GM12892 (cell line): Measurements from ENCODE around the gene FBXW5.

ENCODE experiments used
- DNase-seq: peaks from one replicate; pipeline ENCODE4 v3.0.0; 2011; ENCODE audit not compliant: insufficient read length
- FAIRE-seq: peaks from 2 replicates; lab custom pipeline; 2011; peaks lifted over from hg19 to GRCh38; lab: Jason Lieb, UNC
- POLR2A ChIP-seq: IDR thresholded peaks from 2 replicates; pipeline ENCODE4 v1.6.1; 2011; ENCODE audit warnings: low read depth, low read length, control low read depth
- POLR2AphosphoS5 ChIP-seq: IDR thresholded peaks from 2 replicates; pipeline ENCODE4 v1.6.1; 2011; ENCODE audit warnings: low read depth, low read length, control low read depth
- TAF1 ChIP-seq: IDR thresholded peaks from 2 replicates; pipeline ENCODE4 v1.6.1; 2011; ENCODE audit warnings: low read depth, mild to moderate bottlenecking, control low read depth, low read length, borderline replicate concordance

The FBXW5 gene

DNA sequence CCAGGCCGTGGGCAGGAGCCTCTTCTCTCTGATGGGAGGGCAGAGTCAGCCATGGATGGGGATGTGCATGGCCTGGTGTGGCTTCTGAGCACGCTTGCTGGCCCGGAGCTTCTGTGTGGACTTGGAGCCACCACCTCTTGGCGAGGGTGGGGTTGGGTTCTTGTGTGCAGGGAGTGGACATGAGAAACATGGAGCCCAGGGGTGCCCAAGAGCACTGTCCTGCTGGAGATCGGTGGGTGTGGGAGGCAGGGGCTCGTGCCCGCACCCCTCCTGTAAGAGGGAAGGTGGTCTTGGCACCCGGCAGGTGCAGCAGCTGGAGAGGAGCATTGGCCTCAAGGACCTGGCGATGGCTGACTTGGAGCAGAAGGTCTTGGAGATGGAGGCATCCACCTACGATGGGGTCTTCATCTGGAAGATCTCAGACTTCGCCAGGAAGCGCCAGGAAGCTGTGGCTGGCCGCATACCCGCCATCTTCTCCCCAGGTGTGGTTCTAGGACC lies 23.8 kb downstream of the FBXW5 start:
- TF ChIP-seq TAF1 (no peak), POLR2AphosphoS5 (no peak), POLR2A (no peak)
- DNase-seq, result no peak
- no peak for FAIRE-seq

DNA sequence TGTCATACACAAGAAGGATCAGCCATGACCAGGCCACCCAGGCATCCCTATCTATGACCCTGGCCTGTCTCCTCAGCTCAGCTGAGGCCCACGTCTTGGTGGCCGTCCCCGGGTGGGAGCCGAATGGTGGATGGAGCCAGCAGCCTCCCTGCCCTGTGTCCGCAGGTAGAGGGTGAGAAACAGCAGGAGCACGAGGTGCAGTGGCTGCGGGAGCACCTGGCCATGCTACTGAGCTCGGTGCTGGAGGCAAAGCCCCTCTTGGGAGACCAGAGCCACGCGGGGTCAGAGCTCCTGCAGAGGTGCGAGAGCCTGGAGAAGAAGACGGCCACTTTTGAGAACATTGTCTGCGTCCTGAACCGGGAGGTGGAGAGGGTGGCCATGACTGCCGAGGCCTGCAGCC lies 24.5 kb downstream of the FBXW5 start:
- TF ChIP-seq POLR2A (no peak), TAF1 (no peak), POLR2AphosphoS5 (no peak)
- FAIRE-seq (no peak), DNase-seq (no peak)

DNA sequence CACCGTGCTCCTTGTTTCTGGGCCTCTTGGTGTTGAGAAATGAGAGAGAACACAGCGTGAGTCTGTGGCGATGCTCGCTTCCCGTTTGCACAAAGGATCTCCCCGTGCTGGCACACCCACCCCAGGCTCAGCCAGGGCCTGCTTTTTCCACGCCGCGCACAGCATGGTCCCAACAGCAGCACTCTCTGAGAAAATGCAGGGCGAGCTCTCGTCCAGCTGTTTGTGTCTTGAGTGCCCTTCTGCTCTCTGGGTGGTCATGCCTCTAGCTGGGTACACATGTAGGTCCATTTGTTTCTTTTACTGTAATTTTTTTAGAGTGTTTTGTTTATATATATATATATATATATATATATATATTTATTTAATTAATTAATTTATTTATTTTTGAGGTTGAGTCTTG lies 26.6 kb downstream of the FBXW5 start:
- DNase-seq, result no peak
- FAIRE-seq, result no peak
- TF ChIP-seq TAF1 (no peak), POLR2AphosphoS5 (no peak)

DNA sequence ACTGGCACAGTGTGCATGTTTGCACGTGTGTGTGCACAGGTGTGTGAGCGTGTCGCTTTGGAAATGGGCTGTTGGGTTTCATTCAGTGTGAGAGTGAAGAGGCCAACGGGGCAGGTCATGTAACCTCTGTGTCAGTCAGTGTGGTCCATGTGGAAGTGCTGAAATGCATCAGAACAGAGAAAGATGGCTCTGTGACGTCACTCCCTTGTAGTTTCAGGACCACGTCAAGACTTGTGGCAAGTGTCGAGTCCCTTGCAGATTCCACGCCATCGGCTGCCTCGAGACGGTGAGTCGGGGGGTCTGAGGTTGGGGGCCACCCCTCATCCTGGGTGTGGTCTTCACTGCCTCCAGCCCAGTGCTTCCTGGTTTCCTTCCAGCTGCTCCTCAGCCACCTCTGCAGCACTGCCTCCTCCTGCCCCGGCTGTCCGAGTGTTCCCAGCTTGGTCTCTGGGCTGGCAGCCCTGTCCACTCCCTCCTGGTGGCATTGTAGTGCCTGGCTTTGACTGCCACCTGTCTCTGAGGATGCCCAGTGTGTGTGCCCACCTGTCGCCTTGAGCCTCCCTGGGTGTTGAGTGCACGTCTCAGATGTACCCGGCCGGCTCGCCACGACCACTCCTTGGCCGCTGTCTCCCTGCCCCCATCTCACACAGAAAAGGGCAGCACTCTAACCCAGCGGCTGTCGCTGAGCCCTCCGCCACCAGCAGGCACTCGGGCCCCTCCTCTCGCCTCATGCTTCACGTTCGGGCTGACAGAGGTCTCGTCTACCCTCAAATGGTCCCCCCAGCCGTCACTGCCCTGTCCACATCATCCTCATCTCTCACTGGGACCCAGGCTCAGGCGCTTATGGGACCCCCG lies 28.0 kb downstream of the FBXW5 start:
- TF ChIP-seq POLR2AphosphoS5, result no peak
- no peak for TF ChIP-seq TAF1
- FAIRE-seq, result no peak

DNA sequence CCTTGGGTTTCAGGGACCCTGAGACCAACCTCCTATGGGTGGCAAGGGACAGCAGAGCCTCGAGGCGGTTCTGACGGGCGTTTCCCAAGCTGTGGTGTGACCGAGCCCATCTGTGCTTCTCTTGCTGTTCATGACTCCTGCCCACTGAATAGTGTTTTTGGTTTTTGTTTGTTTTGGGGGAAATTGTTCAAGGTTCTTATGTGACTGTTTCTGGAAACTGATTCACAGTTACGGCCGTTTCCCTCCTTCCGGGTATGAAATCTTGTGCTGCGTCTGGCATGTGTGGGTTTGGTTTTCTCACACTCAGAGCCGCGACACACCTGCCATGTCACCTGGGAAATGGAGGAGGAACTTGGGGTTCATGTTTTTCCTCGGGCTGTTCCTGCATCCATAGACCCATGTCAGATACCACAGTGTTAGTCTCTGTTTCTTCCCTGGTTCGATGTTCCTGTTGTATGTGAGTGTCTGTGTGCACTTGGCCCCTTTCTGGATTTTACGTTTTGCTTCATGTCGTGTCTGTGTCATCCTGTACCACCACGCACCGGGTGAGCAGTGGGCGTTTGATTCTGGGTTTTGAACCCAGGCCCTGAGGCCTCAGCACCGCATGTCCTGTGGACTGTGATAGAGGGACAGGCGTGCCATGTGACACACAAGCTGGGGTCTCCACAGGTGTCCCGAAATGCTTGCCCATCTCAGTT lies 28.8 kb downstream of the FBXW5 start:
- FAIRE-seq (no peak), DNase-seq (no peak)
- TF ChIP-seq POLR2AphosphoS5 (no peak), TAF1 (no peak), POLR2A (no peak)

More for the DNA sequence above, 28.0 kb downstream of the FBXW5 start:
- DNase-seq, result no peak

DNA sequence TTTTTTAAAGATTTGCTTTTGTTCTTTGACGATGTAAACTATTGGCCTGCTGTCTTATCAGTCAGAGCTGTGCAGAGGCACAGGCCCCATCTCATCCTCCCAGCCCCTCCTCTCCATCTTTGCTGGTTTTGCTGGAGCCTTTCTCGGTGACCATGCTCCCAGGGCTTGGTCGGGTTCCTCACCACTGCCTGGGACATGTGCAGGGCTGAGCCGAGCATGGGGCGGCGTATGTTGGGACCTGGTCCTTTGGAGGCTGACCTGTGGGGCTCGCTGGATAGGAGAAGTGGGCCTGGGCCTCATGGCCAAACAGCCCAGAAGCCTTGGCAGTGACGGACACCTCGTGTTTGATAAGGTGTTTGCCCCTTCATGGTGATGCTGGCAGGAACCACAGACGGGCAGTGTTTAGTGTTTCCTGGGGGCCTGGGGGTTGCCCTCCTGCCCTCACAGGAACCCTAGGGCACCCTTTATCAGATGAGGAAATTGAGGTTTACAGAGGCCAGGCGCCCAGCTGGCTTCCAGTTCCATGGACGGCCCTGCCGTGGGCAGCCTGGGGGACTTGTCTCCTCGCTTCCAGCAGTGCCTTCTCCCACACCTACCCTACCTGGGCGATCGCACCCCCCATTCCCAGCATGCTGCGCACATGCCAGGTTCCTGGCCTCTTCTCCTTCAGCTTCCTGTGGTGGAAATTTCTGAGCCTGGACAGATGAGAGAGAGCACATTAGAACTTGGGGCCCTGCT lies 30.7 kb downstream of the FBXW5 start:
- DNase-seq (no peak), FAIRE-seq (no peak)
- TF ChIP-seq POLR2A (no peak), TAF1 (no peak), POLR2AphosphoS5 (no peak)

DNA sequence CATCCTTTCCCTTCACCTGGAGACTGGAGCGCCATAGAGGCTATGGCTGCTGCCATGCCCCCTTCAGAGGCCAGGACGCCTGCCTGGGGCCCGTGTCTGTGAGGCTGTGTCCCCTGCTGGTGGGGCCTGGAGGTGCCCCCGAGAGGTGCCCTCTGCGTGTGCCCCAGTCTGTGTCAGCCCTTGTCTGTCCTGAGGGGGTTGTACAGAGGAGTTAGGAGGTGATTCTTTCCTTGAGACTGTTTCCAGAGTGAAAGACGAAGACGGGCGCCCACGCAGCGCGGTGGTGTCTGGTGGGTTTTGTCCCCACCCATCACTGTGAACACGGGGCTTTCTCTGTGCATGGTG lies 33.7 kb downstream of the FBXW5 start:
- FAIRE-seq, result no peak
- DNase-seq, result no peak
- TF ChIP-seq POLR2A (no peak), POLR2AphosphoS5 (no peak), TAF1 (no peak)

DNA sequence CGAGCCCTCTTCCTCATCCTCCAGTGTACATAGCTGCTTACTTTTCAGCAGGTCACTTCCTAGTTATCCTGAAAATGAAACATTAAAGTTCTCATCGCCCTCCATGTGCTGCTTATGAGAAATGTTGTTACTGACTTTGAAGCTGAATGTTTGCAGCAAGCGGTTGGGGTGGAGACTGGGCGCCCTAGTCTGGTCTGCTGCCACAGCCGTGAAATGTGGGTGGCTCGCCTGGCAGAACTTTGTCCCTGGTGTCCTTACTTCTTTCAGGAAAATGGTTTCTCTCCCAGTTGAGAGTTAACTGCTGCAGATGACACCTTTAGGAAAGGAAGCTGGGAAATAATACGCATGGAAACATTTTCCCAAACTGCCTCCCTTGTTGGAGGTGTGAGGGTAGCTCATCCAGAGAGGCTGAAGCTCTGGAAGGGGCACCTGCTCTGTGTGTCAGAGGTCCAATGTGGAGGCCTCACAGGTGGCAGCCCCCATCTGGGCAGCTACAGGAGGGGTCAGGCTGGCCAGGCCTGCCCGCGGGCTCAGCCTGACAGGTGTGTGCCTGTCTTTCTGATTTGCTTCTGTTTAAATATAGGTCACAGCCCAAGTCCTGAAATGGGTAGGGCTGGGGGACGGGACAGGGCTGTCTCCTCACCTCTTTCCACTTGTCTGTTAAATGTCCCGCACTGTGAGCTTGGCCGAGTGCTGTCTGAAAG lies 34.2 kb downstream of the FBXW5 start:
- no peak for TF ChIP-seq POLR2AphosphoS5
- TF ChIP-seq POLR2A, result no peak
- TF ChIP-seq TAF1, result no peak
- no peak for DNase-seq
- no peak for FAIRE-seq

DNA sequence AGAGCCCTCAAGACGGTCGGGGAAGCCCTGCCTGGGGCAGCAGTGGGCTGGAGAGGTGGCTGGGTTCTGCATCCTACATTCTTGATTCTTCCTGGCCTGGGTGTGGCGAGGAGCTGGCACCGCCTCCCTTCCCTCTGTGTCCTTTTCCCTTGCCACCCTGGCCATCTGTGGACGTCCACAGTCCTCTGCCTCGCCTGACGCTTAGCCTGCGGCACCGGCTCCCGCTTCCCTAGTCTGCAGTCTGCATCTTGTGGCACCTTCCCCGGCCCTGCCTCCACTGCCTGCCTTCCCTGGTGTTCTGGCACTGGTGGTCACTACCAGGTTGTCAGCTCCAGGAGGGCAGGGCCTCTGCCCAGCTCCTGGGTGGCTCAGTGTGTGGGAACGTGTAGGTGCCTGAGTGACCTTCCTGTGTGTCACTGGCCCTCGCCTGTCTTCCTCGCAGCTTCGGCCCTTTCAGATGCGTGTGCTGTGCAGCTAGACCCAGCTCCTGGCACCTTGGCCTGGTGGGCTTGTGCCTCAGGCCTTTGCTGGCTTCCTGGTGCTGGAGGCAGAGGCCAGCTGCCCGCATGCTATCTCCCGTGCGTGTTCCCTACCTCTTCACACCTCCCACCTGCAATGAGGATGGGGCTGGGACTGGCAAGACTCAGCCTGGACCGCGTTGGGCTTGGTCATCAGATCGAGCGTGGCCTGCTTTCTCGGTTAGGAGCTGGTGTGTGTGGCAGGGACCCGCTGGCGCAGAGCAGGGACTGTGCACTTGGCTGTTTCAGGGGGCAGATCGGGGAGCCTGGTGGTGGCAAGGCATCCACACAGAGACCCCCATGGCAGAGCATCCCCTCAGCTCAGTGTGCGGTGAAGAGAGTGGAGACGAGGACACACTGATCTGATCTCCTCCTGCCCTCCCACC lies 37.3 kb downstream of the FBXW5 start:
- no peak for FAIRE-seq

DNA sequence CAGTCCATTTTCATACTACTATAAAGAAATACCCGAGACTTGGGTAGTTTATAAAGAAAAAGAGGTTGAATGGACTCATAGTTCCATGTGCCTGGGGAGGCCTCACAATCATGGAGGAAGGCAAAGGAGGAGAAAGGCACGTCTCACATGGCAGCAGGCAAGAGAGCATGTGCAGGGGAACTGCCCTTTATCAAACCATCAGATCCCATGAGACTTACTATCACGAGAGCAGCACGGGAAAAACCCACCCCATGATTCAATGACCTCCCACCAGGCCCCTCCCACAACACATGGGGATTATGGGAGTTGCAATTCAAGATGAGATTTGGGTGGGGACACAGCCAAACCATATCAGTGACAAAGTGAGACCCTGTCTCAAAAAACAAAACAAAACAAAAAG lies 38.3 kb downstream of the FBXW5 start:
- peak; percentile 38 for FAIRE-seq
- TF ChIP-seq TAF1, result no peak
- TF ChIP-seq POLR2A, result no peak
- TF ChIP-seq POLR2AphosphoS5, result no peak
- no peak for DNase-seq

More for the DNA sequence above, 37.3 kb downstream of the FBXW5 start:
- no peak for TF ChIP-seq POLR2A
- TF ChIP-seq POLR2AphosphoS5, result no peak
- no peak for TF ChIP-seq TAF1
- DNase-seq, result no peak

DNA sequence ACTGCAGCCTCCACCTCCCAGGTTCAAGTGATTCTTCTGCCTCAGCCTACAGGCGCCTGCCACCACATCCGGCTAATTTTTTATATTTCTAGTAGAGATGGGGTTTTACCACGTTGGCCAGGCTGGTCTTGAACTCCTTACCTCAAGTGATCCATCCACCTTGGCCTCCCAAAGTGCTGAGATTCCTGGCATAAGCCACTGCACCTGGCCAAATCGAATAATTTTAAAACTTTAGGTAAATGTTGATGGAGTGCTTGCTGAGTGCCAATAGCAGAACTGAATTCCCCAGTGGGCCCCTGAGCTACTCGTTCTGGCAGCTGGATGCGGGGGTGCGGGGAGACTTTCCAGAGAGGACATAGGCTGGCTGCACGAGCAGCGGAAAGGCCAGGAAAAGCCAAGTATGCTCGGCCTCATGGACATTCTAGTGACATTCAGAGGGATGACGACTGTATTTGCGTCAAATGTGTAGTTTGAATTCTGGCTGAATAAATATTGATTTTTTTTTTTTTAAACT lies 41.4 kb downstream of the FBXW5 start:
- no peak for TF ChIP-seq TAF1
- TF ChIP-seq POLR2A, result no peak
- no peak for TF ChIP-seq POLR2AphosphoS5
- no peak for DNase-seq

More for the DNA sequence above, 41.4 kb downstream of the FBXW5 start:
- FAIRE-seq, result no peak
